HCT116 (cell line): ENCODE data around the gene TROAP.

Experiments
- CEBPB ChIP-seq: IDR thresholded peaks from 2 replicates; pipeline ENCODE4 v1.6.1; 2012; ENCODE audit warnings: low read depth
- CTCF ChIP-seq, 3 experiments: fragments of 200-600 bp in 1 of 3; sonication (generic) in 1 of 3; IDR thresholded peaks in 2 of 3; conservative IDR thresholded peaks in 1 of 3; 2 replicates each; pipeline ENCODE4 v1.5.1; 2012 to 2017; ENCODE audit warnings: low read depth in 2 of 3, low read length in 2 of 3, antibody characterized with exemption in 1 of 3, borderline replicate concordance in 1 of 3, control low read depth in 1 of 3, mild to moderate bottlenecking in 1 of 3, mixed read lengths in 1 of 3, mixed run types in 1 of 3, moderate library complexity in 1 of 3; ENCODE audit not compliant: insufficient read depth in 1 of 3
- ELF1 ChIP-seq: IDR thresholded peaks from 2 replicates; pipeline ENCODE4 v1.6.1; 2012; ENCODE audit warnings: low read depth, borderline replicate concordance
- EZH2 ChIP-seq: fragments of 200-600 bp; sonication (generic); IDR thresholded peaks from 2 replicates; pipeline ENCODE4 v1.6.1; 2017; ENCODE audit warnings: antibody characterized with exemption, mixed run types
- EZH2phosphoT487 ChIP-seq: fragments of 200-600 bp; IDR thresholded peaks from 2 replicates; pipeline ENCODE4 v1.6.1; 2018; ENCODE audit warnings: antibody characterized with exemption, borderline replicate concordance
- MAX ChIP-seq: IDR thresholded peaks from 2 replicates; pipeline ENCODE4 v1.6.1; 2012
- POLR2A ChIP-seq: IDR thresholded peaks from 2 replicates; pipeline ENCODE4 v1.7.0; 2011; ENCODE audit warnings: borderline replicate concordance; ENCODE audit not compliant: insufficient read depth, insufficient read length; ENCODE audit errors: extremely low read depth
- POLR2AphosphoS5 ChIP-seq: IDR thresholded peaks from 2 replicates; pipeline ENCODE4 v1.6.1; 2011; ENCODE audit warnings: mild to moderate bottlenecking, low read depth, low read length, moderate library complexity
- REST ChIP-seq: IDR thresholded peaks from 2 replicates; pipeline ENCODE4 v1.6.1; 2012; ENCODE audit warnings: low read depth
- SIN3A ChIP-seq: IDR thresholded peaks from 2 replicates; pipeline ENCODE4 v1.6.1; 2012; ENCODE audit warnings: low read depth
- SP1 ChIP-seq: IDR thresholded peaks from 2 replicates; pipeline ENCODE4 v1.6.1; 2012; ENCODE audit warnings: low read depth
- SRF ChIP-seq: IDR thresholded peaks from 2 replicates; pipeline ENCODE4 v1.6.1; 2012; ENCODE audit warnings: low read depth
- YY1 ChIP-seq: IDR thresholded peaks from 2 replicates; pipeline ENCODE4 v1.6.1; 2011; ENCODE audit warnings: low read length, low read depth, moderate library complexity, mild to moderate bottlenecking; ENCODE audit not compliant: insufficient replicate concordance; ENCODE audit errors: extremely low read depth
- ZNF274 ChIP-seq: fragments of 200-500 bp; sonication (Bioruptor generic); IDR thresholded peaks from 2 replicates; pipeline ENCODE4 v1.6.1; 2014; ENCODE audit warnings: mild to moderate bottlenecking, low read depth, low read length, inconsistent platforms

DNA sequence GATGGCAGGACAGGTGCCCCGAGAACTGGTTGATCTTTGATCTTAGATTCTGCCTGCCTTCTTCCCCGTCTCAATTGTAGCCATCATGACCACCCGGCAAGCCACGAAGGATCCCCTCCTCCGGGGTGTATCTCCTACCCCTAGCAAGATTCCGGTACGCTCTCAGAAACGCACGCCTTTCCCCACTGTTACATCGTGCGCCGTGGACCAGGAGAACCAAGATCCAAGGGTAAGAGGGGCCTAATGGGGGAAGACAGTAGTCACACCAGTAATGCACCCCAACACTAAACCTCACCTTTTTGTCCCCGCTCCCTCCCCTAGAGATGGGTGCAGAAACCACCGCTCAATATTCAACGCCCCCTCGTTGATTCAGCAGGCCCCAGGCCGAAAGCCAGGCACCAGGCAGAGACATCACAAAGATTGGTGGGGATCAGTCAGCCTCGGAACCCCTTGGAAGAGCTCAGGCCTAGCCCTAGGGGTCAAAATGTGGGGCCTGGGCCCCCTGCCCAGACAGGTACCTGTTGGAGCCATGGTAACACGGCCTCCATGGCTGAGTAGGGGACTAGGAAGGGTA lies 556 bp downstream of the TROAP start:
- TF ChIP-seq POLR2AphosphoS5 (no peak; the same call in 1 of the 2 replicates), CTCF (IDR thresholded peaks at IDR 0.05 in 2 of 3, conservative IDR thresholded peaks at IDR 0.05 in 1 of 3; ENCODE audit: borderline replicate concordance in 1 of 3, insufficient read depth in 1 of 3, low read depth in 2 of 3, low read length in 2 of 3) (no peak), SRF (no peak), MAX (no peak), SIN3A (no peak), EZH2 (no peak), ZNF274 (no peak), POLR2A (no peak), YY1 (no peak), ELF1 (no peak), REST (no peak), CEBPB (no peak), SP1 (no peak), EZH2phosphoT487 (no peak)
